ENCODE measurements around the gene ASF1B.

ASF1B gene

DNA sequence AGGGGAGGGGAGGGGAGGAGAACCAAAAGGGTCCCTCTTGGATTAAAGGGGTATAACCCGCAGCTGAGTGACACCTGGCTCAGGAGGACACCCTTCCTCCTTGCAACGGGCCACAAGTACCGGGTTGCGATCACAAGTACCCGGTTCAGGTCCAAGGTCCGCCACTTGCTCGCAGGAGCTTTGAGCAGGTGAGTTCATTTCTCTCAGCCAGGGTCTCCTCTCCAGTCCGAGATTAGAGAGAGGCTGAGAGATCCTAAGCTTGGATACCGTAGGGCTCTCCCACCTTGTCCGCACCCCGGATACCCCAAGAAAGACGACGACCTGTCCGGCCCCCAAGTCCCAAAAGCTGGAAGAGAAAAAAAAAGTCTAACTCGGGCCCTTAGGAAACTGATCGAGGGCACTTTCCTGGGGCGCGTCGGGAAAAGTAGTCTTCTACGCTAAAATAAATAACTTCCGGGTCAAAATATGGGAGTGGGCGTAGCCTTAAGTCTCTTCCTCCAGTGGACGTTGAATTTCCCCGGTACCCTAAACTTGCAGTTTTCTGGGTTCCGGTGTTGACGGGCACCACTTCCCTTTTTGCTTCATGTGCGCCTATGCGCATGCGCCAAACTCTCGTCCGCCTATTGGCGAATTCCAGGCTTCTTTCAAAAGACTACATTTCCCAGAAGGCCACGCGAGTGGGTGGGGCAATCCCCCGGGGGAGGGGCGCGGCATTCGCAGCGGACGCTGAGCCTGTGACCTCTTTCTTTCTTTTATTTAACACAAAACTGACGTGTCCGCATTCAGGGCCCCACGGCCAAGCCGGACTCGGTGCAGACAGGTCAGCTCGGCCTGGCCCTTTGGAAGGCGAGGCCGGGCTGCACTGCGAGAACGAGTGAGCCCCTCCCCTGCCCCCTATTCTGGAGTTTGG is 55.2 kb downstream of the ASF1B start:
- peak; percentile 96 for DNase-seq

DNA sequence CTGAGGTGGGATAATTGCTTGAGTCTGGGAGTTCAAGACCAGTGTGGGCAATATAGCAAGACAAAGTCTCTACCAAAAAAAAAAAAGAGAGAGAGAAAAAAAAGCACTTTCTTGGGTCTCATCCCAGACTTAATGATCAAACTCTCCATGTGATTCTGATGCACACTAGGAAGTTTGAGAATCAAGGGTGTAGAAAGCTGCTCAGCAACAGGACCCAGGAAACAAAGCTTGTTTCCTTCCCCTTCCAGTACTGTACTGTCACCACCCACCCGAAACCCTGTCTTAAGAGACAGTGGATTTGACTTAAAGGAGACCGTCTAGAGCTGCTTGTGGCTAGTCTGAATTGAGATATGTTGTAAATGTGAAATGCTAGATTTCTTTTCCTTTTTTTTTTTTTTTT is 58.0 kb downstream of the ASF1B start:
- no peak for DNase-seq

DNA sequence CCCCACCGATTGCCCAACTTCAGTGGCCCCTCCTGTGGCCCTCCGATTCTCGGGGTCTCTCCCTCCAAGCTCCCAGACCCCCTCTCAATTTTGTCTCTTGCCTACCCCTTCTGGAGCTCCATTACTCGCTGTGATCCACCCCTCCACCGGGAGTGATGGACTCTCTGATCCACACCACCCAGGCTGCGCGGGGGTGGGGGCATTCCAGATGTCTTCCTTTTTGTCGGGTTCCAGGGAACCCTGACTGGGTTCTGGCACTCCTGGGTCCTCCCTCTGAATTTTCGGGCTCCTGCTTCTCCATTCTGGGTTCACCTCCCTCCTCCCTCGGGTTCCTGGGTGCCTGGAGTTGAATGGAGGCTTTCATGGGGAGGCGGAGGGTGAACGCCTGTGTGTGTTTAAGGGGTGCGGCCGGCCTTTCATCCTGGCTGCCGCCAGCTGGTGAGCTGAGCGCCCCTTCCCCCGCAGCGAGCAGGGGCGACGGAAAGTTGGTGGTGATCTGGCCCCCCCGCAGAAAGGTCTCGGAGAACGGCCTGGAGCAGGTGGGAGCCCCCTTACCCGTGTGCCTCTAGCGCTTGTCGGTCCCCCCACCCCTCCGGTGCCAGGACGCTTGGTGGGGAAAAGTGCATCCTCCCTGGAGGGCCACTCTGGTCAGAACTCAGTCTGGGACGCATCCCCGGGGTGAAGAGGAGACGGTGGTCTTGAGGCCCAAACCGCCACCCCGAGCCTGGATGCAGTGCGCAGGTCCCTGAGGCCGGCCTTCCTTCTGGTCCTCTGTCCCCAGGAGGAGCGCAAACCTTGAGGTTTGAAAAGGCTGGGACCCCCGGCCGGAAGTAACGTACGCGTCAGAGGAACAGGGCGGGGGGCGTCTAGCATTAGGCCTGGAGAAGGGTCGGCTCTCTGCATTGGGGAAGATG is 62.2 kb downstream of the ASF1B start:
- DNase-seq, result no peak

DNA sequence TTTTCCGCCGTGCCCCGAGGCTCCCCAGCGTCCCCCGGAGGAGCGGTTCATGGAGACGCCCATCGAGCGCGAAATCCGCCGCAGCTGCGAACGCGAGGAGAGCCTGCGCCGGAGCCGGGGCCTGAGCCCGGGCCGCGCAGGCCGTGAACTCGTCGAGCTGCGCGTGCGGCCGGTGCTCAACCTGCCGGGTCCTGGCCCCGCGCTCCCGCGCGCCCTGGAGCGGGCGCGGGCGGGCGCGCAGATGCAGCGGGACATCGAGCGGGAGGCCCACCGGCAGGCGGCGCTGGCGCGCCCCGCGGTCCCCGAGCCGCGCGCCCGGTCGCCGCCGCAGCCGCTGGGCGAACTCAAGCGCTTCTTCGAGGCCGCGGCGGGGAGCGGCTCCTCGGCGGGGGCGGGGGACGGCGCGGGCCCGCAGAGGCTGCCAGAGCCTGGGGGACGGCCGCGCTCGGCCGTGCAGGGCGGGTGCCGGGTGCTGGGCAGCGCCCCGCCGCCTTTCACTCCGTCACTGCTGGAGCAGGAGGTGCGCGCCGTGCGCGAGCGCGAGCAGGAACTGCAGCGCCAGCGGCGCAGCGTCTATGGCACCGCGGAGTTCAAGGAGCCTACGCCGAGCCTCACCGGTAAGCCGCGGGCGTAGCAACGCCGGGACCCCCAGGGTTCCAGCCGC is 63.0 kb downstream of the ASF1B start:
- DNase-seq, result peak; percentile 71

DNA sequence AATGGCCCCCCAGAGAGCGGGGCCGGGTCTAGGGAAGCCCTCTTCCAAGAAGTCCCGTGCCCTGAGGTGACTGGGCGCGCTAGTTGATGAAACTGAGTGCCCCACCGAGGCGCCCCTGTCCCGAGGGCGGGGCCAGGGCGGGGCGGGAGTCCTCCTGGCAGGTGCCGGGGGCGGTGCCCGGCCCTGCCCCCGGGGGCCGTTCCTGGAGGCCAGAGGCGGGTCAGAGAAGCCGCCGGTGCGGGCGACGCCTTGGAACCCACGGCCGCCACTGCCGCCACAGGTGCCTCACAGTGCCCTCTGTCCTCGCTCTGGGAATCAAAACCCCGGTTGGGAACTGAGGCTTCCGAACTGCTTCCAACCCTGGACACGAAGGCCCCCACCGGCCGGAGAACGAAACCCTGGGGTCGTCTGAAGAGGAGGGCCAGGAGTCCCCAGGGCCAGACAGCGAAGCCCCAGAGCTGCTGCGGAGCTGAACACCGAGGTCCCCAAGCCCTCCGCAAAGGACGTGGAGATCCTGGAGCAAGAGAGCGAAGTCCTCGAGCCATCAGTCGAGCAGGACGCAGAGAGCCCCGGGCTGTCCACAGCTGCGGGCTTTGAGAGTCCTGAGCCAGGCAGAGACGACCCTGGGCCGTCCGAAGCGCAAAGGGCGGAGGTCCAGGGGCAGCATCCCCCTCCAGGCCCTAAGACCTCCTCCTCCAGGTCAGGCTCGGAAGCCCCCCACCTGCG is 63.7 kb downstream of the ASF1B start, which contains the start of gene MISP3:
Gene MISP3, plus strand, starts transcription at position 252 of the 726 bp plus-strand sequence. CDS start 524 bp downstream, outside the sequence.
- no peak for DNase-seq

DNA sequence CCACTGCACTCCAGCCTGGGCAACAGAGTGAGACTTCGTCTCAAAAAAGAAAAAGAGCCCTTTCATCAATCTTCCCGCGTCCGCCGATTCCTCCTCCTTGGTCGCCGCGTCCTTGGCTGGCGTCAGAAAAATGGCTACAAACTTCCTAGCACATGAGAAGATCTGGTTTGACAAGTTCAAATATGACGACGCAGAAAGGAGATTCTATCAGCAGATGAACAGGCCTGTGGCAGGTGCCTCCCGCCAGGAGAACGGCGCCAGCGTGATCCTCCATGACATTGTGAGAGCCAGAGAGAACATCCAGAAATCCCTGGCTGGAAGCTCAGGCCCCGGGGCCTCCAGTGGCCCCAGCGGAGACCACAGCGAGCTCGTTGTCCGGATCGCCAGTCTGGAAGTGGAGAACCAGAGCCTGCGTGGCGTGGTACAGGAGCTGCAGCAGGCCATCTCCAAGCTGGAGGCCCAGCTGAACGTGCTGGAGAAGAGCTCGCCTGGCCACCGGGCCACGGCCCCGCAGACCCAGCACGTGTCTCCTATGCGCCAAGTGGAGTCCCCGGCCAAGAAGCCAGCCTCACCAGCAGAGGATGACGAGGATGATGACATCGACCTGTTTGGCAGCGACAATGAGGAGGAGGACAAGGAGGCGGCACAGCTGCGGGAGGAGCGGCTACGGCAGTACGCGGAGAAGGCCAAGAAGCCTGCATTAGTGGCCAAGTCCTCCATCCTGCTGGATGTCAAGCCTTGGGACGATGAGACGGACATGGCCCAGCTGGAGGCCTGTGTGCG is 65.9 kb downstream of the ASF1B start:
- no peak for DNase-seq

All from NCI-H226 (cell line).